ENCODE results near the gene CLASP1. TPM values are rescaled to one million over a fixed set of nuclear protein-coding genes. Genes with fewer than 3 reads are reported as not detected.

Gene CLASP1
- total and polyA plus RNA-seq, 2 experiments from 2014 or later, result 16.6 to 56.3 TPM

GRCh38 chr2:121650315-121650930, 1.2 kb upstream of the CLASP1 start (continued):
- TF ChIP-seq CTCF (conservative IDR thresholded peaks at IDR 0.05; ENCODE audit: low read depth in 2 of 2) (no peak), EZH2phosphoT487 (IDR thresholded peaks at IDR 0.05; ENCODE audit: unreplicated experiment) (no peak)

- Mint-ChIP-seq H3K4me1 (peaks cover 22% of the 10 kb centered on the region), H3K4me3 (peak overlapping the region; percentile 90), H3K9me3 (no peaks in the 10 kb centered on the region), H3K27ac (peak overlapping the region; percentile 97), H3K36me3 (ENCODE audit: low read depth) (peaks cover 4% of the 10 kb centered on the region; the same call in 2 of the 3 replicates), H3K27me3 (ENCODE audit: insufficient read depth, low read depth, poor library complexity) (peaks cover 9% of the 10 kb centered on the region)
- Histone ChIP-seq H2AFZ (peak overlapping the region; percentile 94), H3F3A (replicated peaks; ENCODE audit: low read depth) (0 out of 2 replicates have a peak, but pooled peaks cover 5% of the 10 kb centered on the region), H3K36me3 (ENCODE audit: insufficient read depth) (no peaks in the 10 kb centered on the region), H3K27ac (ENCODE audit: low read depth) (peak overlapping the region; percentile 98), H3K4me1 (ENCODE audit: insufficient read depth) (peaks cover 5% of the 10 kb centered on the region; the same call in 1 of the 2 replicates), H3K4me2 (peak overlapping the region; percentile 78), H3K9me2 (ENCODE audit: insufficient read depth) (no peaks in the 10 kb centered on the region), H4K20me1 (replicated peaks; ENCODE audit: insufficient read depth) (peaks cover 14% of the 10 kb centered on the region; the same call in 1 of the 2 replicates), H3K79me2 (replicated peaks; ENCODE audit: insufficient read depth) (peaks cover 56% of the 10 kb centered on the region), H3K4me3 (peak overlapping the region; percentile 78), H3K27me3 (ENCODE audit: insufficient read depth) (no peaks in the 10 kb centered on the region)
- TF ChIP-seq POLR2AphosphoS5 (IDR thresholded peaks at IDR 0.05; ENCODE audit: low read depth) (peak; percentile 61), CREB1 (CRISPR knock-in tag; IDR thresholded peaks at IDR 0.05; ENCODE audit: low read depth) (0 out of 2 replicates have a peak, but pooled peaks have one; percentile 13), NANOG (IDR thresholded peaks at IDR 0.05; ENCODE audit: borderline replicate concordance) (no peak)
- DNase-seq (ENCODE audit: low spot score) (peak; percentile 98), ATAC-seq (peak; percentile 95)
Observed at GRCh38 chr2:121649596-121650314, 493 bp upstream of the CLASP1 start.

GRCh38 chr2:121648206-121649148, 785 bp downstream of the CLASP1 start:
- H3K9me2 ChIP-seq (ENCODE audit: insufficient read depth), result no peaks in the 10 kb centered on the region
- Mint-ChIP-seq H3K4me3 (peak overlapping the region; percentile 90), H3K27me3 (ENCODE audit: insufficient read depth, low read depth, poor library complexity) (peaks cover 9% of the 10 kb centered on the region), H3K9me3 (no peaks in the 10 kb centered on the region), H3K36me3 (ENCODE audit: low read depth) (peaks cover 4% of the 10 kb centered on the region; the same call in 2 of the 3 replicates), H3K4me1 (peaks cover 22% of the 10 kb centered on the region), H3K27ac (peak overlapping the region; percentile 82)
- no peaks in the 10 kb centered on the region for H3K27me3 ChIP-seq (ENCODE audit: insufficient read depth)
- H2AFZ ChIP-seq, result peak overlapping the region; percentile 93
- no peaks in the 10 kb centered on the region for H3F3A ChIP-seq (replicated peaks; ENCODE audit: low read depth)
- peak overlapping the region; percentile 98 for H3K27ac ChIP-seq (ENCODE audit: low read depth)
- peak overlapping the region; percentile 87 for H3K4me2 ChIP-seq
- peaks cover 69% of the 10 kb centered on the region for H3K79me2 ChIP-seq (replicated peaks; ENCODE audit: insufficient read depth)
- ATAC-seq (peak; percentile 52), DNase-seq (ENCODE audit: low spot score) (peak; percentile 68)
- peaks cover 14% of the 10 kb centered on the region; the same call in 1 of the 2 replicates for H4K20me1 ChIP-seq (replicated peaks; ENCODE audit: insufficient read depth)
- H3K4me1 ChIP-seq (ENCODE audit: insufficient read depth), result peaks cover 5% of the 10 kb centered on the region; the same call in 1 of the 2 replicates
- H3K4me3 ChIP-seq, result peak overlapping the region; percentile 78
- H3K36me3 ChIP-seq (ENCODE audit: insufficient read depth), result no peaks in the 10 kb centered on the region
- TF ChIP-seq STAT1 (IDR thresholded peaks at IDR 0.05; ENCODE audit: unreplicated experiment) (no peak), ZNF462 (CRISPR knock-in tag; IDR thresholded peaks at IDR 0.05) (no peak)
